Neuronal stem cell (in vitro differentiated cells): ENCODE data around the gene PLEKHG3.
A peak's percentile ranks its signal among the peaks of the same experiment; 100 is the strongest.

Experiments used
- DNase-seq: peaks from one replicate; pipeline ENCODE4 v3.0.0-alpha.2; 2013; ENCODE audit warnings: low spot score
- H2AFZ ChIP-seq: one replicate; pipeline ENCODE4 v1.6.1; 2013; ENCODE audit warnings: mild to moderate bottlenecking, low read length, inconsistent platforms
- H2AK5ac ChIP-seq: 2 replicates; pipeline ENCODE4 v1.6.1; 2013; ENCODE audit warnings: low read depth, mild to moderate bottlenecking, inconsistent platforms, low read length, moderate library complexity, mixed read lengths
- H2BK120ac ChIP-seq: 2 replicates; pipeline ENCODE4 v1.6.1; 2013; ENCODE audit warnings: low read depth, mild to moderate bottlenecking, inconsistent platforms, low read length, moderate library complexity, mixed read lengths
- H2BK12ac ChIP-seq: one replicate; pipeline ENCODE4 v1.6.1; 2013; ENCODE audit warnings: low read length, inconsistent platforms
- H2BK15ac ChIP-seq: 2 replicates; pipeline ENCODE4 v1.6.1; 2013; ENCODE audit warnings: mild to moderate bottlenecking, low read length, inconsistent platforms, mixed read lengths
- H2BK5ac ChIP-seq: one replicate; pipeline ENCODE4 v1.6.1; 2013; ENCODE audit warnings: inconsistent platforms, mild to moderate bottlenecking, low read length, moderate library complexity
- H3K14ac ChIP-seq: one replicate; pipeline ENCODE4 v1.6.1; 2013; ENCODE audit warnings: low read length, inconsistent platforms
- H3K18ac ChIP-seq: 2 replicates; pipeline ENCODE4 v1.6.1; 2013; ENCODE audit warnings: low read length, inconsistent platforms
- H3K23ac ChIP-seq: 2 replicates; pipeline ENCODE4 v1.6.1; 2013; ENCODE audit warnings: low read depth, mild to moderate bottlenecking, mixed read lengths, low read length, inconsistent platforms; ENCODE audit not compliant: poor library complexity
- H3K27ac ChIP-seq: replicated peaks from 3 replicates; pipeline ENCODE4 v1.5.1; 2013; ENCODE audit warnings: low read length, inconsistent platforms
- H3K27me3 ChIP-seq, 3 experiments: 2 replicates each; pipeline ENCODE4 v1.6.1; 2013; ENCODE audit warnings: low read length in 3 of 3, mild to moderate bottlenecking in 2 of 3, inconsistent platforms in 1 of 3, low read depth in 1 of 3, mixed read lengths in 1 of 3, moderate library complexity in 1 of 3; ENCODE audit not compliant: control insufficient read depth in 3 of 3, insufficient read depth in 3 of 3
- H3K36me3 ChIP-seq, 2 donors: replicated peaks in 1 of 2; 2 replicates each; pipeline ENCODE4 v1.6.1; 2013; ENCODE audit warnings: low read length in 2 of 2; ENCODE audit not compliant: control insufficient read depth in 2 of 2, insufficient read depth in 2 of 2
- H3K4ac ChIP-seq: 2 replicates; pipeline ENCODE4 v1.6.1; 2013; ENCODE audit warnings: inconsistent platforms, mild to moderate bottlenecking, low read length, moderate library complexity
- H3K4me1 ChIP-seq, 2 donors: 1 replicate in 1 of 2; 2 replicates in 1 of 2; pipeline ENCODE4 v1.6.1; 2013; ENCODE audit warnings: low read length in 2 of 2, low read depth in 1 of 2; ENCODE audit not compliant: control insufficient read depth in 2 of 2, insufficient read depth in 1 of 2
- H3K4me2 ChIP-seq: one replicate; pipeline ENCODE4 v1.6.1; 2013; ENCODE audit warnings: mild to moderate bottlenecking, low read length, inconsistent platforms; ENCODE audit not compliant: insufficient read depth, poor library complexity, severe bottlenecking
- H3K4me3 ChIP-seq, 2 donors: 2 replicates each; pipeline ENCODE4 v1.5.1; 2013; ENCODE audit warnings: low read length in 2 of 2, mild to moderate bottlenecking in 2 of 2, inconsistent platforms in 1 of 2, moderate library complexity in 1 of 2
- H3K79me1 ChIP-seq: one replicate; pipeline ENCODE4 v1.6.1; 2013; ENCODE audit warnings: low read depth, mild to moderate bottlenecking, inconsistent platforms, low read length, moderate library complexity
- H3K9ac ChIP-seq: one replicate; pipeline ENCODE4 v1.6.1; 2013; ENCODE audit warnings: mild to moderate bottlenecking, low read depth, low read length, inconsistent platforms; ENCODE audit not compliant: poor library complexity
- H3K9me3 ChIP-seq, 2 donors: replicated peaks in 1 of 2; 2 replicates each; pipeline versions ENCODE3 to v1.6.1; 2013; ENCODE audit warnings: low read length in 2 of 2, mild to moderate bottlenecking in 2 of 2, inconsistent platforms in 1 of 2, low read depth in 1 of 2, mixed read lengths in 1 of 2, moderate library complexity in 1 of 2; ENCODE audit not compliant: control insufficient read depth in 2 of 2, insufficient read depth in 1 of 2
- H4K8ac ChIP-seq: one replicate; pipeline ENCODE4 v1.6.1; 2013; ENCODE audit warnings: low read depth, mild to moderate bottlenecking, inconsistent platforms, low read length, moderate library complexity
- H4K91ac ChIP-seq: one replicate; pipeline ENCODE4 v1.6.1; 2013; ENCODE audit warnings: low read length, low read depth, mild to moderate bottlenecking, inconsistent platforms; ENCODE audit not compliant: poor library complexity
- WGBS, 2 donors: extraction: QIAGEN DNeasy Blood & Tissue Kit; methylation state at CpG; one replicate each; pipeline ENCODE4 v1.1.7; 2013; ENCODE audit warnings: missing lambda C conversion rate in 2 of 2, mixed read lengths in 1 of 2; ENCODE audit not compliant: insufficient read length in 2 of 2, insufficient replicate concordance in 1 of 2; ENCODE audit errors: extremely low coverage in 2 of 2; 5-methylcytosine and 5-hydroxymethylcytosine counted together

Gene PLEKHG3

DNA sequence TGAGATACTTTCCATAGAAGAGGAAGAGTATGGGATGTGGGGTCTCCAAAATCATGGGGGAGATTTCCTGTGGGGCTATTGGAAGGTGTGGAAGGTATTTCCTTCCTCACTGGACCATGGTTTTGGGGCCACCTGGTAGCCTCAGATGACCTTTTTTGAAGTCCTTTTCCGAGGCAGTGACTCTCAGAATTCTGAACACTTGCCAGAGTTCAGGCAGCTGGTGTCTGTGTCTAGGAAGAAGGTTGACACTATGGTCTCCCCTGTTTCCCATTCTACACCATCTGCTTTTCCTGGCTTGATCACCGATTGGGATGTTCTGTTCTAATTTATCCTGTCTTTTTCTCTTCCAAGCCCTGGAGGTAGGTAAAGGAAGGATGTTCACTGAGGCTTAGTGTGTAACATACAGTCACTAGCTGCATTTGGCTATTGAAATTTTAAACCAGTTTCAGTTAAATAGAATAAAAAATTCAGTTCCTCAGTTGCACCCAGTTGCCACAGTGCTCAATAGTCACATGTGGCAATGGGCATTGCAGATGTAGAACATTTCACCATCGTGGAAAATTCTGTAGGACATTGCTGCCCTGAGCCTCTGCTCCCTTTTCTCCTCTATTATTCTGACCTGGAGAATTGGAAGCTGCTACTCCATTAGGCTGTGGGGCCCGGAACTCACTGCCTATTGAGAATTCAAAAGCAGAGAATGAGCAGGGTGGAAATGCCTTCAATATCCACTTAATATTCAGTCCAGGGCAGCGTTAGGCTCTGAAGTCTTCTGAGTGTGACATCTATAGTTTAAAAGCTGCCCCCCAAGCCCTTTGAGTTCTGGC lies 11.0 kb upstream of the PLEKHG3 start:
- H3K18ac ChIP-seq = no peak overlapping the region
- H3K4me3 ChIP-seq = no peak overlapping the region
- no peak overlapping the region for H2BK12ac ChIP-seq
- H3K9me3 ChIP-seq = no peaks in the 10 kb centered on the region
- DNase-seq = no peak
- H2AK5ac ChIP-seq = no peak overlapping the region
- no peak overlapping the region for H3K9ac ChIP-seq
- no peaks in the 10 kb centered on the region for H3K36me3 ChIP-seq
- no CpG with 5 or more reads among the region's 5 CpGs for WGBS, 2 donors
- H3K4me2 ChIP-seq = no peak overlapping the region
- H2BK15ac ChIP-seq = no peak overlapping the region
- peak overlapping the region; percentile 62 for H2AFZ ChIP-seq
- H3K27me3 ChIP-seq = peaks cover 0 to 47% (median 2%) of the 10 kb centered on the region in 3 experiments
- H3K79me1 ChIP-seq = no peaks in the 10 kb centered on the region
- no peak overlapping the region for H2BK120ac ChIP-seq
- H4K91ac ChIP-seq = no peak overlapping the region
- no peak overlapping the region for H3K27ac ChIP-seq
- H3K14ac ChIP-seq = no peak overlapping the region
- H3K4me1 ChIP-seq = peaks cover 2 to 14% of the 10 kb centered on the region in 2 donors
- H2BK5ac ChIP-seq = no peak overlapping the region
- H3K4ac ChIP-seq = no peak overlapping the region
- H3K23ac ChIP-seq = no peak overlapping the region
- H4K8ac ChIP-seq = no peak overlapping the region

DNA sequence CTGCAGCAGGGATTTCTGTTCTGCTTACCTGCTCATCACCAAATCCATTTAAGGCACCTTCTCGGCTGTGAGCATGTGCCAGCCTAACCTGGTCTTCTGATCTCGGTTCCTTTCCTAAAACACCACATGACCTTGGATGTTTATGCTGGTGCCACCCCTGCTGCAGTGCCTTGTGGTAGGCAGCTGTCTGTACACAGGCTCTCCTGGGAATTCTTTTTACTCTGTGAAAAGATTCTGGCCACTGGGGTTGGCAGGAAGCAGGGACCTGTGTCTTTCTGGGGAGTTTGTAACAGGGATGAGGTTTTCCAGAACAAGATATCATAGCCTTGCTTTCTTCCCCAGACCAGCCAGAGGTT lies 10.4 kb upstream of the PLEKHG3 start:
- H3K27ac ChIP-seq = no peak overlapping the region
- H3K4me3 ChIP-seq = no peak overlapping the region
- H3K9ac ChIP-seq = no peak overlapping the region
- no peak for DNase-seq
- no peak overlapping the region for H2BK12ac ChIP-seq
- H3K9me3 ChIP-seq = no peaks in the 10 kb centered on the region
- H3K36me3 ChIP-seq = no peaks in the 10 kb centered on the region
- peaks cover 3 to 14% of the 10 kb centered on the region in 2 donors for H3K4me1 ChIP-seq
- H3K4me2 ChIP-seq = no peak overlapping the region
- H2AK5ac ChIP-seq = no peak overlapping the region
- peaks cover 0 to 47% (median 0%) of the 10 kb centered on the region in 3 experiments for H3K27me3 ChIP-seq
- H2BK120ac ChIP-seq = no peak overlapping the region
- no peak overlapping the region for H3K23ac ChIP-seq
- no peak overlapping the region for H3K4ac ChIP-seq
- H3K14ac ChIP-seq = no peak overlapping the region
- no peaks in the 10 kb centered on the region for H3K79me1 ChIP-seq
- no peak overlapping the region for H2BK15ac ChIP-seq
- WGBS, 2 donors = no CpG with 5 or more reads among the region's 2 CpGs
- H4K91ac ChIP-seq = no peak overlapping the region
- no peak overlapping the region for H3K18ac ChIP-seq
- no peak overlapping the region for H2BK5ac ChIP-seq
- peak overlapping the region; percentile 62 for H2AFZ ChIP-seq
- no peak overlapping the region for H4K8ac ChIP-seq

DNA sequence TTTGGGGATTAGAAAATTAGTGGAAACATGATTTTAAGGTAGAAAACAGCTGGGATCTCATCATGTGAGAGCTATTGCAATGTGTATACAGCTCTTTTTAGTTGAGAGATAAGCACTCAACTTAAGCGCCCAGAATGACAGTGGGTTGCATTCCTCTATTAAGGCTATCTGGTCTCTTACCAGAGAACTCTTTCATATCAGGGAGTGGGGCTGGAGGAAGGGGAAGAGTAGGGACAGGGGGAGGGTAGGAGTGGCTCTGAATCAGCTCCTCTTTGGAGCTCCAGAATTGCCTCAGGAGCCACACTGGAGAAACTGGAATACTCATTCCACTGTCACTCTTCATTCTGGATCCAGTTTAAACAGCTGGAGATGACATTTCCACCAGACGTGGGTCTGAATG lies 9.2 kb upstream of the PLEKHG3 start:
- no peak overlapping the region for H4K8ac ChIP-seq
- no peak overlapping the region for H3K4me3 ChIP-seq
- H3K9ac ChIP-seq = no peak overlapping the region
- H3K23ac ChIP-seq = no peak overlapping the region
- no peak overlapping the region for H3K27ac ChIP-seq
- peaks cover 0 to 47% (median 0%) of the 10 kb centered on the region in 3 experiments for H3K27me3 ChIP-seq
- H2BK5ac ChIP-seq = no peak overlapping the region
- H2AK5ac ChIP-seq = no peak overlapping the region
- no CpG with 5 or more reads among the region's 2 CpGs for WGBS, 2 donors
- no peak overlapping the region for H2AFZ ChIP-seq
- DNase-seq = no peak
- no peak overlapping the region for H3K14ac ChIP-seq
- no peak overlapping the region for H3K4me2 ChIP-seq
- no peak overlapping the region for H2BK120ac ChIP-seq
- H3K36me3 ChIP-seq = no peaks in the 10 kb centered on the region
- H3K18ac ChIP-seq = no peak overlapping the region
- H3K4ac ChIP-seq = no peak overlapping the region
- H4K91ac ChIP-seq = no peak overlapping the region
- H3K9me3 ChIP-seq = no peaks in the 10 kb centered on the region
- H2BK15ac ChIP-seq = no peak overlapping the region
- H3K79me1 ChIP-seq = no peaks in the 10 kb centered on the region
- H2BK12ac ChIP-seq = no peak overlapping the region
- H3K4me1 ChIP-seq = peaks cover 4 to 14% of the 10 kb centered on the region in 2 donors

DNA sequence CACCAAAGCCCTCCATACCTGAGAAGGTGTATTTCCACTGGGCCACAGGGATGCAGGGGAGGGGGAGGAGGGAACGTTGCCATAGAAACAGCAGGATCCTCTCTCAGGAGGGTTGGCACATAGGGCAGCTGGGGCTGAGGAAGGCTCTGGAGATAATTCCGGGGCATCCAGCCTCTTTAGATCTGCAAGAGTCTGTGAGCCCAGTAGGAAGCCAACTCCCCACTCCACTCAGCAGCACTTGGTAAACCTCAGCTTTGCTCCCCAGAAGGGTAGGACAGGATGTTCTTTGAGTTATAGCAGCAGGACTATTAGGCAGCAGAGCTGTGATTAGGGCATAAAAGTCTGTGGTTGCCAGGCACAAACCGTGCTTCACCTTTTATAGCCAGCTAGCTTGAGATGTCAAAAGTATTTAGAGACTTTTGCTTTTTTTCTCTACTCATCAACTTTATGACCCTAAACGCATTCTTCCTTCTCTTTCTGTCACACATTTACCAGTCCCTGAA lies 7.8 kb upstream of the PLEKHG3 start:
- Histone ChIP-seq H3K79me1 (no peaks in the 10 kb centered on the region), H3K14ac (no peak overlapping the region), H3K27ac (no peak overlapping the region), H2AK5ac (no peak overlapping the region), H3K4ac (no peak overlapping the region), H3K27me3 (peaks cover 0 to 58% (median 0%) of the 10 kb centered on the region in 3 experiments), H2AFZ (no peak overlapping the region), H2BK5ac (no peak overlapping the region), H3K18ac (no peak overlapping the region), H3K23ac (no peak overlapping the region), H4K91ac (no peak overlapping the region), H3K4me2 (no peak overlapping the region), H3K9ac (no peak overlapping the region), H2BK120ac (no peak overlapping the region), H4K8ac (no peak overlapping the region), H3K4me3 (no peak overlapping the region), H3K9me3 (no peaks in the 10 kb centered on the region), H2BK12ac (peak overlapping the region; percentile 10), H2BK15ac (no peak overlapping the region), H3K36me3 (no peaks in the 10 kb centered on the region), H3K4me1 (peaks cover 4 to 15% of the 10 kb centered on the region in 2 donors)
- no peak for DNase-seq
- no CpG with 5 or more reads among the region's 4 CpGs for WGBS, 2 donors
